PC-3 (cell line): Measurements from ENCODE around the gene JARID2.

ENCODE experiments used
- CTCF ChIP-seq: fragments of 300-600 bp; sonication (generic); conservative IDR thresholded peaks from 2 replicates; pipeline ENCODE4 v1.5.1; 2017; ENCODE audit warnings: antibody characterized with exemption, low read depth, mild to moderate bottlenecking, low read length
- EZH2 ChIP-seq: fragments of 300-600 bp; sonication (generic); IDR thresholded peaks from one replicate; pipeline ENCODE4 v1.6.1; 2017; ENCODE audit warnings: antibody characterized with exemption, mild to moderate bottlenecking, low read length; ENCODE audit not compliant: unreplicated experiment

GRCh38 chr6:15480525-15480924 lies 234.7 kb downstream of the JARID2 start:
- no peak for TF ChIP-seq CTCF
- TF ChIP-seq EZH2: no peak
